GM19468 (cell line): ENCODE measurements around the gene DNAJC1.
A peak's percentile ranks its signal among the peaks of the same experiment; 100 is the strongest.
"Not testable (repeated sequence)": the region's sequence is repeated elsewhere in the genome, so short reads cannot be mapped to it uniquely, and the experiment has no call there.

Experiments used
- ATAC-seq: cut with Tn5 transposase; IDR thresholded peaks from one replicate; pipeline ENCODE4 v1.9.1; 2021; ENCODE audit warnings: mild to moderate bottlenecking, moderate library complexity, moderate number of reproducible peaks; ENCODE audit not compliant: unreplicated experiment; ENCODE audit errors: extremely low read depth

DNAJC1 gene

DNA sequence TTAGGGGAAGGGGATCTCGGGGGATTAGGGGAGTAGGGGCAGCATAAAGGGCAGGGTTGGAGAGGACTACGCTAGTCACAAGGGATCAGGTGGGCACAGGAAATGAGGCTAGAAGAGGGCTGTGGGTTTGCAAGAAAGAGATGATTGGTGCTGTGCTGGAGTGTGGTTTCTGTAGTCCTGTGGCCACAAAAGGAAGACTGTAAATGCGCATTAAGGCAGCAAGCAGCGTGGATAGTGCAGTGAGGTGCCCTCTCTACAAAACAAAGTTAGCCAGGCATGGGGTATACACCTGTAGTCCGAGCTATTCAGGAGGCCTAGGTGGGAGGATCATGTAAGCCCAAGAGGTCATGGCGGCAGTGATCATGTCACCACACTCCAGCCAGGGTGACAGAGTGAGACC lies 257.4 kb downstream of the DNAJC1 start:
- ATAC-seq, result no peak

DNA sequence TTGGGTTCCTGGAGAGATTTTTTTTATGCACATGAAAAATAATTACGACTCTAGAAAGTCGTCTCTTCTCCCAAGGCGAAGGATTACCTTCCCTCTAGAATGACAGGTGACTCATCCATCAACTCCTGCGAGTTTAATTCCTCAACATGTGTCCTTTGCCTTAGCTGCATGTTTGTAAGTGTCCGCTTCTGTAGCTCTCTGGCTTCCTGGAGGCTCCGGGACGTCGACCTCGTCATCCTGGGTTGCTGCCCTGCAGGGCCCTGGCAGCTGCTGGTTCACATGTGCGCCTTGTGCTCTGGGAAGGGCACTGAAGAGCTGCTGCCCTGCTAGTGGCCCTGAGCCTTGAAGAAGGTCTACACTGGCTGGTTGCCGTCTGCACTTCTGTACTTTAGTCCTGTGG lies 259.3 kb downstream of the DNAJC1 start:
- no peak for ATAC-seq

DNA sequence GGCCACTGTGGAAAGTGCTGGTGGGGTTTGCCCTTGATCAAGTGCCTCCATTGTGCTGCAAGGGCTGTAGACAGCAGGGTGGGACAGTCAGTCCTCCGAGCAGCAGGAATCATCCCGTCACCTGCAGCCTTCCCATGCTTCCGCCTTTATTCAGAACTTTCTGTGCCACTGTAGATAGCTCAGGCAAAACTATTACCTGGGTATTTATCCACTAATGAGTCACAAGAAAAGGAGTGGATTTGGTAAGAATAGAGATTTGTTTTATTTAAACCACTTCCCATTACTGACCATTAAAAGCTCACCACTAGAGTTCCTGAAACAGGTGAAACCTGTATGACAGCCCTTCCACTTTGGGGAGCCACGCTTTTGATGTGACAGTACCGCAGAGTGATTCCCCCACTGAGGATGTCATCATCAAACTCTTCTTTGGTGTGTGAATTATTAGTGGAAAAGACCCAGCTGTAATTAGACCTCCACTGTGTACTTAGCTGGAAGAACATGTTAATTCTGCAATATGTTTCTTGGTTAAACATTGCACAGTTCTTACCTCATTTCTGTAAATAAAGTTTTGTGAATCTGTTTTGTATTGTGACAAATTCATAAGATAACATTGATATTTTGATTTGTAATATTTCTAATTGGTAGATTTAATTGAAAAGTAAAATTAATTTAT lies 260.7 kb downstream of the DNAJC1 start:
- ATAC-seq, result no peak

DNA sequence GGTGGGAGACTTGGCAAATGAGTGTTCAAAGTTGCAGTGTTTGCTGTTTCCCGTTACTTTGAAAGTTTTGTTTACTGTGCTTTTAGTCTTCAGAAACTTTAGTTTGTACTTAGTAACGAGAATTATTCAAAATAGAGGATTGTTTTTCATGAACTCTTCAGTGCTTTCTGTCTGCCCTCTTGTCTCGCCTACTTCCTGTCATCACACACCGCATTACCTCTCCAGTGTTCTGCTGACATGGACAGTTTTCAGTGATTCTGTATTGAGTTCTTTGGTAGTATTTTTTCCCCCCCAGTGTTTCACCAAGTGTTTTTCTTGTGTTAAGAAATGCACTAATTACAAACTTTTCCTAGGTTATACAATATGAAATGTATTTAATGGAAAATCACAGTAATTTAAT lies 262.5 kb downstream of the DNAJC1 start:
- ATAC-seq, result no peak

DNA sequence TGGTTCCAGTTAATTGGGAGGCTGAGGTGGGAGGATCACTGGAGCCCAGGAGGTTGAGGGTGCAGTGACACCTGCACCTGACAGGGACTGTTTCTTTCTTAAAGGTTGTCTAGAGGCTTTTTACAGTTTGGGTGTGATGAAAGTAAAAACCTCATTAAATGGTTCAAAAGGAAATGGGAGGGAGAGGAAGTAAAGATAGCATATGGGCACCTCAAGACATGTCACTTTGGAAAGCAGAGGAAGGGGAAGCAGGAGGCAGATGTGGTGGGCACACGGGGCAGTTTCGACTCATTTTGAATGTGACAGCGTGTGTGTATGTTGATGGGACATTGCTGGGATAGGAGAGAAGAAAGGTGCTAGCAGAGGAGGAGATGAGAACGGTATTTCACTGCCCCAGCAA lies 266.4 kb downstream of the DNAJC1 start:
- no peak for ATAC-seq

DNA sequence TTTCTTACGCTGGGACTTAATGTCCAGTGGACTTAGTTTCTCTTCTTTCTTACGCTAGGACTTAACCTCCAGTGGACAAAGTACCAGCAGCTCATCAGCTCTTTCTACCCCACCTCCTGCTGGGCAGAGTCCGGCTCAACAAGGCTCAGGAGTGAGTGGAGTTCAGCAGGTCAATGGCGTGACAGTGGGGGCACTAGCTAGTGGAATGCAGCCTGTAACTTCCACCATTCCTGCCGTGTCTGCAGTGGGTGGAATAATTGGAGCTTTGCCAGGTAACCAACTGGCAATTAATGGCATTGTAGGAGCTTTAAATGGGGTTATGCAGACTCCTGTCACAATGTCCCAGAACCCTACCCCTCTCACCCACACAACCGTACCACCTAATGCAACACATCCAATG lies 269.8 kb downstream of the DNAJC1 start:
- ATAC-seq, result no peak

DNA sequence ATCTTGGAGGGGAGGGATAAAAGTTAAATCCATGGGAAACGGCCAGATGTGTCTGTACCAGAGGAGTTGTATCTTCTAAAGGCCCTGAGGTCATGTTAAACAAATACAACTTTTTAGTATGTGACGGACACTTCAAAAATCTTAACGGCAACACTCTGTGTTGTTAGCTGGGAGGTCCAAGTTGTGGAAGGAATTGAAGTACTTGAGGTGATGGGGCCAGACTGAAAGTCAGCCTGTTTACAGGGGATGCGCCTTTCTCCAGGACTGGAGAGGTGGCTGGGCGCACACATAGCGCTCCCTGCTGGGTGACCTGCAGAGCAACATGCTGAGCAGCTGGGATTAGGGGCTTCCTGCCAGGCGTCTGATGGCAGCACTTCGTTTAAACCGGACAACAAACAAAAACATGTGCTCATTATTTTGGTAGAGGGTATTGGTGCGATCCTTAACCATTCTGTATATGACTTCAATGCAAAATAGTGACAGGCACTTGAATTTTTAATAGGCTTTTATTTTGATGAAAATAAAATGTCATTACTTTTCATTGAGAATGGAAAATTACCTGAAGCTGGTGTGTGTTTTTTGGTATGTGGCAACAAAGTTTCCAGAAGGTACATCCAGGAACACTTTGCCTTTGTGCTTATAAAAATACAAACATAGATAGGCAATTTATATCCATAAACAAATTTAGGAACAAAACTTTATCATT lies 271.3 kb downstream of the DNAJC1 start:
- ATAC-seq, result peak; percentile 37

DNA sequence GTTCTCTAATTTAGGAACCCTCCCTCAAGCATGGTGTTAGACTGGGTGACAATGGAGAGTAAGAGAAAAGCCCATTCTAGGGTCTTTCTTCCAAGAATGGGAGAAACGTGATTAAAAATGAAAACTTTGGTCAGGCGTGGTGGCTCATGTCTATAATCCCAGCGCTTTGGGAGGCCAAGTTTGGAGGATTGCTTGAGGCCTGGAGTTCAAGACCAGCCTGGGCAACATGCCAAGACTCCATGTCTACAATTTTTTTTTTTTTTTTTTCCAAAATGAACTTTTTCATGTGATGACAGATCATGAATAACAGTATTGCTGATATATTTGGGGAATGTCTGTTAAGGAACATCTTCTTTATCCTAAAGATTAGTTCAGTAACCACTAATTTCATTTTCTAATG lies 274.9 kb downstream of the DNAJC1 start:
- no peak for ATAC-seq

DNA sequence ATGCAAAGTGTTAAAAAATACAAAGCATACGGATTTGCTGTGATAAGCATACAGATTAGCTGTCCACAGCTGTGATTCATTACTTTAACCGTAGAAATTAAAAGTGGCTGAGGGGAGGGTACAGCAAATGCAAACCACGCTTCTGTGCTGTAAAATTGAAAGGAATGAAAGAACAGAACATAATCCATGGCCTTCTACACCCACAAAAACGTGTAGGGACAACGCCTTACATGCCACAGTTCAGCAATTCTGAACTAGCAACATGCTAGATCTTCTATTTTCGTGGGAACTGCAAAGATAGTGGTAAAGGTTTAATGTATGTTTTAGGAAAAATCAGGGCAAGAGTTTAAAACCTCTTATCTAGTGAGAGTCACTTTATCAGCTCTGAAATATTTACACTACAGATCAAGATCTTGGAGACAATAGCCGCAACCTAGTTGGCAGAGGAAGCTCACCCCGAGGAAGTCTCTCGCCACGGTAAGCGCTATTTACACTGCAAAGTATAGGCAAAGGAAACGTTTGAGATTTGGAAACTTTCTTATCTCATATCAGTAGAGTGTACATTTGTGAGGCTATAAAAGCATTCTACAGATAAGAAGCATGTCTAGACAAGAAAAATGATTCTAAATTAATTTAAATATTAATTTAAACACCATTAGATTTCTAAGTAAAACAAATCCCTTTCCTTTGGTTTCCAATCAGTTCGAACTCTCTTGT lies 275.9 kb downstream of the DNAJC1 start:
- no peak for ATAC-seq

DNA sequence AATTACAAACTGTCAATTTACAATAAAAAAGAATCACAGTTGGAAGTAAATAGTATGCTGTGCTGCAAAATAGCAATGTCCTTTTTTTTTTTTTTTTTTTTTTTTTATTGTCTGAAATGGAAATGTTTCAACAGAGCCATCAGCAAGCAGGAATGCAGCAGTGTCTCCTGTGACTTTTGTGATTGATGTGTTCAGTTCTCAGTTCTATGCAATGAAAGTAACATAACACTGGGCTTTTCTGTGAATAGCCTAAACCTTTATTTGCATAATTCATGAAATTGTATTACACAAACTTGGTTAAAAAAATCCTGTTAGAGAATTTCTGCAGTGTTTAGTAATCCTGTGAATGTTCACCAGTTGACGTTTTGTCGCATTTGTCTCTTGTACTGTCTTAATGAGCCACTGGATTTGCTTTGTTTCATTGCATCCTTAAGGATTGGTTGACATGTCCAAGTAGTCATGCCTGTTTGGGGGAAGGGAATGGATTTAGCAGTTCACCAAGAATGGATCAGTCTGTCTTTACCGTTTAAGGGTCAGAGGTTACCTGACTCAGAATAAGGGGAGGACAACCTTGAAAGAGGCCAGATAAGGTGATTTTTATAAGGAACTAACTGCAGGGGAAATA lies 276.8 kb downstream of the DNAJC1 start:
- no peak for ATAC-seq

DNA sequence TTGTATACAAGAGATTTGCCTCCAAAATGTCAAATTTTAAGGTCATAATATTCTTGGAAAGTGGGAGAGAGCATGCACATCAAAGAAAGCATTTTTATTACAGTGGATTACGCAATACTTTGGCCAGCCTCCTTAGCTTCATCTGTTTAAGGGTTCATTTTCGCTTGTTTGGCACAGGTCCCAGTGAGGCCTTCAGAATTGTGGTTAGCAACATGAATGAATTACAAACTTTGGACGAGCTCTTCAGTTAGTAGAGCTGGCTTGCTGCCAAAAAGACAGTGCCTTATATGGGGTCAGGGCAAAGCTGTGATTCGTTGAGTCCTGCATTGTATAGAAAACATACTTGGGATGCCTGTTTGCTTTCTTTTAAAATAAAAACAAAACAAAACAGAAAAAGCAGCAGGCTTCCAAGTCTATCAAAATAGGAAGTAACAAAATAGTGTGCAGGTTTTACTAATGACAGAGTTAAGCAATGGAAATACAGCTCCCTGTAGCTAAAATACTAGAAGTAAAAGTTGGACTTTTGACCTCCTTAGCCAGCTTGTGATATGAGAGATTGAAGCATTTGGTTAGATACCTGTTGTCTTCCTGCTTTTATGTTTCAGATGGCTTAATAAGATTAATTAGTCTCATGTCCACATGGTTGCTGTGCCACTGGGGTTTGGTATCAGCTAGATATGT lies 278.7 kb downstream of the DNAJC1 start:
- peak; percentile 57 for ATAC-seq

DNA sequence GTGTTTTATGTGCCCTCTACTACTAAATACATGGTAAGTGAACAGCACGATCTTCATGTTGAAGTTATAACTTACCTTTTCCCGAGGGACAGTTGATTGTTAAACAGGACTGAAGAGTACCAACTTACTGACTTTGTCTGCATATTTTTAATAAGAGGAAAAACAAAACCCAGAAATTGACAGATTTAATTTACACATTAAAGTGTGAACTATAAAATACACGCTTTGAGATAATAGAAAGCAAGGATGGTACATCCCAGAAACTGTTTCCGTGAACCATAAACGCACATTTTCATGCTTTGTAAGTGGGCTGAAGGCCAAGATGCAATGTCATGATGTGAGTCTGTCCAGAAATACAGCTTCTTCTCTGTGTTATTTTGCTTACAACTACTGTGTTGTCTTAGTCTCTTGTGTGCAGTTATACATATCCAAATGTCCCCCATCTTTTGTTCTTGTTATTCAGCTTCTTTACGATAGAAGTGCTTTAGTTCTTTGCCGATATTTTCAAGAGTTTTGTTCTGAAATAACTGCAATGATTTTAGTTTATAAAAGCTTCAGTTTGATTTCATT lies 279.4 kb downstream of the DNAJC1 start:
- ATAC-seq, result no peak

DNA sequence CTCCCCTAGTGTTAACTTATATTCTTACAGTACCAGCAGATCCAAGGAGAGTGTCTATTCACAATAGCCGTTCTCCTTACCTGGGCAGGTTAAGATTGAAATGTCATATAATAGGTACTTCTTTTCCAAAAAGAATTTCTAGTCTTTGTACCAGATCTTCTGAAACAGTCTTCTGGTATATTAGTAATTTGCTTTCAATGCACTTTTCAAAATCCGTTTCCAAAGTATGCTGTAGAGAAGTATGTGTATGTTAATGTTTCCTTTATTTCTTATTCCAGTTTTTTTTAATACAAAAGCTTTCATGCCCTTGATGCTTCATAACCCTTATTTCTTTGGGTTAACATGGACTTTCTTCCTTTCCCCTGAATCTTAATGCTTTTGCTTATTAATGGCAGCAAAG lies 281.3 kb downstream of the DNAJC1 start:
- ATAC-seq, result no peak

DNA sequence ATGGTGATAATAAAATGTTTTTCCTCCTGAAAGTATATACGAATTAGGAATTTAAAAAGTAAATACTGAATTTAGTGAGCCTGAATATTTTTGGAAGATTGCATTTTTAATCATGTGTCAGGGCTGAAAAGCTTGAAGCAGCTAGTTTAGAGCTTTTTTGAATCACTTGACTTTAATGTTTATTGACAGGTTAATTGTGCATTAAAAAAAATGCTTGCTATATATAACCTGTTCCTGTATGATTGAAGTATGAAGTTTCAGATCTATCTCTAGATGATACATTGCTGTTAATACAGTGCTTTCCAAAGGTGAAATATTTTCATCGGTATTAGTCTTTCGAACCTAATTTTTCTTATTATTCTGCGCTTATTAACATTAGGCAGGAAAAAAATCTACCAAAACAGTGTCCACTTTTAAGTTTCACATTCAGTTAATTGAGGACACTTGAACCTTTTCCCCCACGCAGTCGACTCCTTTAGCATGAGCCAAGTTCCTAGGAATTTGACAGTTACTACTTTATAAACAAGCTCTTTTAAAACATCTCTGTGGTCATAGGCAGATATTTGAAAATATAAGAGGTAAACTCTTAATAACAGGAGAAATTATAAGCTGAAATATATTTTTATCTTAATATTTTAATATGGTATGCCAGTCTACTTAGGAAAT lies 282.4 kb downstream of the DNAJC1 start:
- no peak for ATAC-seq

DNA sequence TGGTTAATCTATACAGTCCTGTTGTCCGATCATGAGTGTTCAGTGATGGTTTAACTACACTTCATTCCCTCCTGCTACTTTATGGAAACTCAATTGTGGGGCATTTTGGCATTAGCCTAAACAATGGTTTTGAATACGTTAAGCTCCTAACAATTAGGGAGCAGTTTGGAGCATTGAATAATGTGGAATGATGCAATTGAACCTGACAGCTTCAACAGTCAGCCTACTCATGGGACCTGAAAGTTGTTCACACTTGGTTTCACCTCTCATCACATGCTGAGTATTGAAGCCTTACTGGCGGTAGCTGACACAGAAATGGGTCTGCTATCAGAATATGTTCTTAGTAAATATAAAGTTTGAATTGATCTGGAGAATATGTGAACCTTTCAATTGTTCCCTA lies 283.4 kb downstream of the DNAJC1 start:
- no peak for ATAC-seq

DNA sequence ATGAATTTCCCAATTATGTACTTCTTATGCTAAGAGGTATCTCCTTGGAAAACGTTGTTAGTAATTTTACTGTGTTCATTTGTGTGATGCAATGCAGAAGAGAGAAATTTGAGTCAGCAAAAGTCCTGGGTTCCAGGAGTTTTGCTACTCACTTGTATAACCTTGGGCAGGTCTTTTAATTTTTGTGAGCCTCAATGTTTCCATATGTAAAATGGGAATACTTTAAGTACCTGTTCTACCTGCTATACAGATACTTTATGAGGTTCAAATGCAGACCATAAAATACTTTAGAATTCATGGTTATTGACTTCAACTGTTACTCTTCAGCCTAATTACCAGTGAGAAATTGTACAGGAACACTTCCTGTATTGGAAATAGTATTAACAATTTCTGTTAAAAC lies 284.0 kb downstream of the DNAJC1 start:
- no peak for ATAC-seq

DNA sequence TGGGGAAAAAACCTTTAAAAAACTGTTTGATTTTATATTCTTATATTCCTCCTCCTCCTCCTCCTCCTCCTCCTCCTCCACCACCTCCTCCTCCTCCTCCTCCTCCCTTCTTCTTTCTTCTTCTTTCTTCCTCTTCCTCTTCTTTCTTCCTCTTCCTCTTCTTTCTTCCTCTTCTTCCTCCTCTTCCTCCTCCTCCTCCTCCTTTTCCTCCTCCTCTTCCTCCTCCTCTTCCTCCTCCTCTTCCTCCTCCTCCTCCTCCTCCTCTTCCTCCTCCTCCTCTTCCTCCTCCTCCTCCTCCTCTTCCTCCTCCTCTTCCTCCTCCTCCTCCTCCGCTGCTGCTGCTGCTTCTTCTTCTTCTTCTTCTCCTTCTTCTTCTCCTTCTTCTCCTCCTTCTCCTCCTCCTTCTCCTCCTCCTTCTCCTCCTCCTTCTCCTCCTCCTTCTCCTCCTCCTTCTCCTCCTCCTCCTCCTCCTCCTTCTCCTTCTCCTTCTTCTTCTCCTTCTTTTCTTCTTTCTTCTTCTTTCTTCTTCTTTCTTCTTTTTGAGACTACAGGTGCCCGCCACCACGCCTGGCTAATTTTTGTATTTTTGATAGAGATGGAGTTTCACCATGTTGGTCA lies 286.0 kb downstream of the DNAJC1 start:
- not testable (repeated sequence) for ATAC-seq

DNA sequence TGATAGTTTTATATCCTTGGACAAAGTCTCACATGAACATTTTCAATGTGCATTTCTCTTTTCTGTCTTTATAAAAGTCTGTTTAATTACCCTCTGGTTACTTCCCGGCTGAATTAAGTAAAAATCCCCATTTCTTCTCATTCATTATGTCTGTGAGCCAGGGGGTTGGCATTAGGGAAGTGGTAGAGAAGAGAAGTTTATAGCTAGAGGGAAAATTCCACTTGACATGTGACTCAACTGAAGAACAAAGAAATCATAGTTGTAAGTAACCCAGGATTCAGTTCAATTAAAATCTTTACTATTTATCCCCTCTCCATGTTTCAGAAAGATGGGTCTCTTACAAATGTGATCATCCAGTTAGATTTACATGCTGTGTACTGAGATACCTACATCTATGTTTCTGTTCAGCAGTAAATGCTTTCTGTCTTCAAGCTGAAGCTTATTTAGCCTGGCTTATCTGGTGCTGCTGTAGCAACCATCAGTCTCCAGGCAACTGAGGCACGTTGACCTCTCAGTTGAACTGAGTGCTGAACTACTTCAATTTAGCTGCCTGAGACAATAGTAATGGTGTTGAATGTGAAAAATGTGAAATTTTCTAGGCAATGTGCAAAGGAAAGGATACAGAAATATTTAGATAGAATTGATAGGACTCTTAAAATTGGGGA lies 287.9 kb downstream of the DNAJC1 start:
- no peak for ATAC-seq

DNA sequence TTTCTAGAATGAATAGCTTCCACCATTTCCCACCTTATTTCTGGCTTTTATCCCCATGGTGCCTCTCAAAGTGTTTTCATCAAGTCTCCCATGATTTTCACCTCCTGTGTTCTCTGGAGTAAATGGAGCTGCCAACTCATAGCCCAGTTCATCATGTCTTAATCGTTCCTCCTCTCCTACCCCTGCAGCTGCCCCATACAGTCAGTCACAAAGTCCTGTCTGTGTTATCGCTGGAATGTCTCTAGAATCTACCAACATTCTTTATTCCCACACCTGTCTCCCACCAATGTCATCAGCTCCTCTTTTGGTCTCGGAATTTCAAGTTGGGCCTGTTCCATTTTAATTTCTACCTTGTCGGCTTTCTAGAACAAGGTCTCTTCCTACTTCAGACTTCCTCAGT lies 290.6 kb downstream of the DNAJC1 start:
- ATAC-seq, result no peak
